Upper lobe of left lung (tissue), 6 donors: Measurements from ENCODE around the gene CCM2. TPM values are rescaled to one million over a fixed set of nuclear protein-coding genes. Genes with fewer than 3 reads are reported as not detected.

Experiments
- ATAC-seq, 2 donors: fragments of 200-7000 bp; cut with Tn5 transposase; one replicate each; pipeline ENCODE4 v1.9.1; 2022; ENCODE audit warnings: mild to moderate bottlenecking in 2 of 2, moderate library complexity in 2 of 2; ENCODE audit not compliant: low FRiP score in 2 of 2
- DNase-seq, 2 donors: peaks; one replicate each; pipeline ENCODE4 v3.0.0-alpha.2; 2019 to 2020
- H3K27ac ChIP-seq, 4 donors: fragments of 200-600 bp; sonication (generic); one replicate each; pipeline ENCODE4 v1.5.1; 2016 to 2019
- H3K27me3 ChIP-seq, 4 donors: fragments of 200-600 bp; sonication (generic); one replicate each; pipeline ENCODE4 v1.5.1; 2017 to 2019
- H3K36me3 ChIP-seq, 4 donors: fragments of 200-600 bp; sonication (generic); one replicate each; pipeline ENCODE4 v1.5.1; 2016 to 2019
- H3K4me1 ChIP-seq, 4 donors: fragments of 200-600 bp; sonication (generic); one replicate each; pipeline ENCODE4 v1.5.1; 2018 to 2019
- H3K4me3 ChIP-seq, 4 donors: fragments of 200-600 bp; sonication (generic); one replicate each; pipeline ENCODE4 v1.5.1; 2017 to 2019; ENCODE audit warnings: mild to moderate bottlenecking in 2 of 4, moderate library complexity in 1 of 4
- H3K9me3 ChIP-seq, 4 donors: fragments of 200-600 bp; sonication (generic); one replicate each; pipeline ENCODE4 v1.5.1; 2018 to 2019
- CTCF ChIP-seq, 6 experiments: fragments of 450-650 bp in 4 of 6; fragments of 200-600 bp in 2 of 6; sonication (generic) in 2 of 6; IDR thresholded peaks; one replicate each; pipeline ENCODE4 v1.5.1; 2016 to 2019; ENCODE audit warnings: antibody characterized with exemption in 6 of 6
- EP300 ChIP-seq, 4 donors: sonication (generic); formaldehyde crosslinking; IDR thresholded peaks; one replicate each; pipeline ENCODE4 v1.5.1; 2017; ENCODE audit warnings: antibody characterized with exemption in 4 of 4, control low read depth in 2 of 4
- POLR2A ChIP-seq, 4 donors: fragments of 450-650 bp; IDR thresholded peaks; one replicate each; pipeline ENCODE4 v1.5.1; 2016 to 2017; ENCODE audit warnings: antibody characterized with exemption in 4 of 4, mild to moderate bottlenecking in 2 of 4
- POLR2AphosphoS5 ChIP-seq, 2 donors: sonication (generic); formaldehyde crosslinking; IDR thresholded peaks; one replicate each; pipeline ENCODE4 v1.5.1; 2017; ENCODE audit warnings: antibody characterized with exemption in 2 of 2
- WGBS, 2 donors: methylation state at CpG; one replicate each; pipeline ENCODE4 v1.1.5; 2017 to 2018; 5-methylcytosine and 5-hydroxymethylcytosine counted together
- total RNA-seq, 6 donors: library from RNA; depleted of rRNA in 4 of 6; stranded (reverse); fragments of >200 nt in 4 of 6; gene quantifications; one replicate each; pipeline versions ENCODE4 v1.1.0 to v1.2.1, GENCODE V29; 2016 to 2021
- donor health status: DM: no; HTN: no; CAD: no; lungs with moderate emphysema.
- donor health status: DM: no; HTN: yes; CAD: no; lungs with severe emphysema.

CCM2 gene
- total RNA-seq, 6 donors from 2014 or later = 30.9 to 63.9 (median 46.8) TPM

- DNase-seq (no peak), ATAC-seq (no peak)
- Histone ChIP-seq H3K36me3 (peaks cover 41 to 61% (median 53%) of the 10 kb centered on the region in 4 donors), H3K4me1 (no peaks in the 10 kb centered on the region), H3K27me3 (no peaks in the 10 kb centered on the region), H3K27ac (no peak overlapping the region), H3K4me3 (no peak overlapping the region), H3K9me3 (no peaks in the 10 kb centered on the region)
- WGBS, 2 donors = 86 to 92% methylated on average over 8 to 10 of the region's 10 CpGs
- TF ChIP-seq CTCF (IDR thresholded peaks at IDR 0.05) (no peak), POLR2AphosphoS5 (IDR thresholded peaks at IDR 0.05) (no peak), EP300 (IDR thresholded peaks at IDR 0.05) (no peak), POLR2A (IDR thresholded peaks at IDR 0.05) (no peak)
Observed at GRCh38 chr7:45098983-45099839, 99.2 kb downstream of the CCM2 start.

- H3K9me3 ChIP-seq = no peaks in the 10 kb centered on the region
- DNase-seq = no peak
- 90 to 93% methylated on average over 9 to 16 of the region's 16 CpGs for WGBS, 2 donors
- ATAC-seq = peak in 1 of 2 donors; percentile 2
- H3K27me3 ChIP-seq = no peaks in the 10 kb centered on the region
- H3K4me1 ChIP-seq = no peaks in the 10 kb centered on the region
- H3K36me3 ChIP-seq = peaks cover 49 to 70% (median 62%) of the 10 kb centered on the region in 4 donors
- no peak overlapping the region for H3K4me3 ChIP-seq
- no peak overlapping the region for H3K27ac ChIP-seq
- TF ChIP-seq POLR2AphosphoS5 (IDR thresholded peaks at IDR 0.05) (no peak), EP300 (IDR thresholded peaks at IDR 0.05) (no peak), POLR2A (IDR thresholded peaks at IDR 0.05) (no peak), CTCF (IDR thresholded peaks at IDR 0.05) (no peak)
Observed at GRCh38 chr7:45099891-45100760, 100.1 kb downstream of the CCM2 start.

DNA sequence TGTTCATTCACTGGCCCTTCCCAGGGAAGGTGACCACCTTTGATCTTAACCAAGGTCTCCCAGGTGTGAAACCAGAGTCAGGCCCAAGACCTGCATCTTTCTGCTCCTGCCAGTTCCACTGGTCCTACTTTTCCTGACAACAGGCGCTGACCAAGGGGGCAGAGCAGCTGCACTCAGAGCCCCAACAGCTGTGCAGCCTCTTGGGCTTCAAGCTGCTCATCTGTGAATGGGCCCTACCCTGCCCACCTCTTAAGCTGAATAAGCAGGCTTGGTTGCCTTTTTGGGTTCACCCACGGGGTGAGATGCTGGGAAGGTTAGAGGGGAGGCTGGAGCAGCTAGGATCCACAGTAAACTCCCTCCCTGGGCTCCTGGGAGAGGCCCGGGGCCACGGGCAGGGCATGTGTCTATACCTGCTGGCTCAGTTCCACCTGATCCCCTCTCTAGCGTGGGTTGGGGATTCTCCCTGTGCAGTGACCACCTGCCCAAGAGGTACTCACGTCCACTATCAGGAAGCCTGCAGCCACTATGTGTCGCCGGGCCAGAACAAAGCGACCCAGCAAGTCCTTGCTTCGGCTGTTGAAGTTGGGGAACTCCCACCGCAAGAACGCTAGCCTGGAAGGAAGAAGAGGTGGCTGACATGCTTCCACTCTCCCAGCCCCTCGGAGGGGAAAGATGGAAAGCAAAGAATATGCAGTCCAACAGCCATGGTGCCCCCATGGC lies 100.9 kb downstream of the CCM2 start:
- Histone ChIP-seq H3K4me1 (no peaks in the 10 kb centered on the region), H3K27ac (no peak overlapping the region), H3K27me3 (no peaks in the 10 kb centered on the region), H3K9me3 (no peaks in the 10 kb centered on the region), H3K4me3 (no peak overlapping the region), H3K36me3 (peaks cover 55 to 78% (median 70%) of the 10 kb centered on the region in 4 donors)
- ATAC-seq (no peak), DNase-seq (no peak)
- TF ChIP-seq POLR2AphosphoS5 (IDR thresholded peaks at IDR 0.05) = no peak
- no peak for TF ChIP-seq POLR2A (IDR thresholded peaks at IDR 0.05)
- TF ChIP-seq CTCF (IDR thresholded peaks at IDR 0.05) = no peak
- TF ChIP-seq EP300 (IDR thresholded peaks at IDR 0.05) = no peak
- 95 to 100% methylated on average over 4 to 12 of the region's 13 CpGs for WGBS, 2 donors

GRCh38 chr7:45101748-45102147 lies 101.7 kb downstream of the CCM2 start:
- no peak for DNase-seq
- no peak overlapping the region for H3K27ac ChIP-seq
- H3K27me3 ChIP-seq = no peaks in the 10 kb centered on the region
- peaks cover 0 to 4% (median 1%) of the 10 kb centered on the region in 4 donors for H3K4me1 ChIP-seq
- H3K4me3 ChIP-seq = no peak overlapping the region
- H3K9me3 ChIP-seq = no peaks in the 10 kb centered on the region
- ATAC-seq = no peak
- WGBS, 2 donors = 97 to 100% methylated on average over 10 to 12 of the region's 12 CpGs
- peaks cover 64 to 86% (median 78%) of the 10 kb centered on the region in 4 donors for H3K36me3 ChIP-seq
- TF ChIP-seq CTCF (IDR thresholded peaks at IDR 0.05) = no peak
- no peak for TF ChIP-seq POLR2A (IDR thresholded peaks at IDR 0.05)
- no peak for TF ChIP-seq POLR2AphosphoS5 (IDR thresholded peaks at IDR 0.05)
- TF ChIP-seq EP300 (IDR thresholded peaks at IDR 0.05) = no peak
